ENCODE results near the gene FYB1.

FYB1 gene

GRCh38 chr5:39140558-39141168 is 78.7 kb downstream of the FYB1 start:
- Histone ChIP-seq H3K36me3 (ENCODE audit: control insufficient read depth, insufficient read depth, low read length) (no peaks in the 10 kb centered on the region), H3K9ac (ENCODE audit: low read depth, low read length) (no peak overlapping the region), H3K27me3 (ENCODE audit: control insufficient read depth, insufficient read depth, low read length) (no peaks in the 10 kb centered on the region), H3K4me3 (ENCODE audit: low read depth, low read length) (no peak overlapping the region), H3K4me1 (ENCODE audit: control insufficient read depth, insufficient read depth, low read length) (no peaks in the 10 kb centered on the region), H3K9me3 (ENCODE audit: control insufficient read depth, insufficient read depth, low read length) (no peaks in the 10 kb centered on the region)

- Histone ChIP-seq H3K4me1 (ENCODE audit: control insufficient read depth, insufficient read depth, low read length) (no peaks in the 10 kb centered on the region), H3K4me3 (ENCODE audit: low read depth, low read length) (no peak overlapping the region), H3K36me3 (ENCODE audit: control insufficient read depth, insufficient read depth, low read length) (no peaks in the 10 kb centered on the region), H3K9ac (ENCODE audit: low read depth, low read length) (no peak overlapping the region), H3K27me3 (ENCODE audit: control insufficient read depth, insufficient read depth, low read length) (no peaks in the 10 kb centered on the region), H3K9me3 (ENCODE audit: control insufficient read depth, insufficient read depth, low read length) (no peaks in the 10 kb centered on the region)
Observed at GRCh38 chr5:39138892-39139291, 80.5 kb downstream of the FYB1 start.

- Histone ChIP-seq H3K9me3 (ENCODE audit: control insufficient read depth, insufficient read depth, low read length) (no peaks in the 10 kb centered on the region), H3K36me3 (ENCODE audit: control insufficient read depth, insufficient read depth, low read length) (no peaks in the 10 kb centered on the region), H3K4me3 (ENCODE audit: low read depth, low read length) (no peak overlapping the region), H3K27me3 (ENCODE audit: control insufficient read depth, insufficient read depth, low read length) (no peaks in the 10 kb centered on the region), H3K9ac (ENCODE audit: low read depth, low read length) (no peak overlapping the region), H3K4me1 (ENCODE audit: control insufficient read depth, insufficient read depth, low read length) (no peaks in the 10 kb centered on the region)
Observed at GRCh38 chr5:39137819-39138451, 81.4 kb downstream of the FYB1 start.

GRCh38 chr5:39137391-39137790 is 82.0 kb downstream of the FYB1 start:
- Histone ChIP-seq H3K9me3 (ENCODE audit: control insufficient read depth, insufficient read depth, low read length) (no peaks in the 10 kb centered on the region), H3K4me3 (ENCODE audit: low read depth, low read length) (no peak overlapping the region), H3K27me3 (ENCODE audit: control insufficient read depth, insufficient read depth, low read length) (no peaks in the 10 kb centered on the region), H3K9ac (ENCODE audit: low read depth, low read length) (no peak overlapping the region), H3K4me1 (ENCODE audit: control insufficient read depth, insufficient read depth, low read length) (no peaks in the 10 kb centered on the region), H3K36me3 (ENCODE audit: control insufficient read depth, insufficient read depth, low read length) (no peaks in the 10 kb centered on the region)

- Histone ChIP-seq H3K27me3 (ENCODE audit: control insufficient read depth, insufficient read depth, low read length) (no peaks in the 10 kb centered on the region), H3K9me3 (ENCODE audit: control insufficient read depth, insufficient read depth, low read length) (no peaks in the 10 kb centered on the region), H3K4me3 (ENCODE audit: low read depth, low read length) (no peak overlapping the region), H3K9ac (ENCODE audit: low read depth, low read length) (no peak overlapping the region), H3K4me1 (ENCODE audit: control insufficient read depth, insufficient read depth, low read length) (no peaks in the 10 kb centered on the region), H3K36me3 (ENCODE audit: control insufficient read depth, insufficient read depth, low read length) (no peaks in the 10 kb centered on the region)
Observed at GRCh38 chr5:39132792-39133191, 86.6 kb downstream of the FYB1 start.

- H3K9me3 ChIP-seq (ENCODE audit: control insufficient read depth, insufficient read depth, low read length): no peaks in the 10 kb centered on the region
- no peak overlapping the region for H3K4me3 ChIP-seq (ENCODE audit: low read depth, low read length)
- no peaks in the 10 kb centered on the region for H3K36me3 ChIP-seq (ENCODE audit: control insufficient read depth, insufficient read depth, low read length)
- H3K9ac ChIP-seq (ENCODE audit: low read depth, low read length): no peak overlapping the region
- H3K4me1 ChIP-seq (ENCODE audit: control insufficient read depth, insufficient read depth, low read length): no peaks in the 10 kb centered on the region
- no peaks in the 10 kb centered on the region for H3K27me3 ChIP-seq (ENCODE audit: control insufficient read depth, insufficient read depth, low read length)
Observed at GRCh38 chr5:39132128-39132447, 87.3 kb downstream of the FYB1 start.

GRCh38 chr5:39131210-39132127 is 87.9 kb downstream of the FYB1 start:
- Histone ChIP-seq H3K4me3 (ENCODE audit: low read depth, low read length) (no peak overlapping the region), H3K9me3 (ENCODE audit: control insufficient read depth, insufficient read depth, low read length) (no peaks in the 10 kb centered on the region), H3K36me3 (ENCODE audit: control insufficient read depth, insufficient read depth, low read length) (no peaks in the 10 kb centered on the region), H3K9ac (ENCODE audit: low read depth, low read length) (no peak overlapping the region), H3K27me3 (ENCODE audit: control insufficient read depth, insufficient read depth, low read length) (no peaks in the 10 kb centered on the region), H3K4me1 (ENCODE audit: control insufficient read depth, insufficient read depth, low read length) (no peaks in the 10 kb centered on the region)

GRCh38 chr5:39130716-39131115 is 88.6 kb downstream of the FYB1 start:
- Histone ChIP-seq H3K27me3 (ENCODE audit: control insufficient read depth, insufficient read depth, low read length) (no peaks in the 10 kb centered on the region), H3K36me3 (ENCODE audit: control insufficient read depth, insufficient read depth, low read length) (no peaks in the 10 kb centered on the region), H3K9me3 (ENCODE audit: control insufficient read depth, insufficient read depth, low read length) (no peaks in the 10 kb centered on the region)

GRCh38 chr5:39121922-39122321 is 97.4 kb downstream of the FYB1 start:
- H3K36me3 ChIP-seq (ENCODE audit: control insufficient read depth, insufficient read depth, low read length): no peaks in the 10 kb centered on the region
- H3K9me3 ChIP-seq (ENCODE audit: control insufficient read depth, insufficient read depth, low read length): no peaks in the 10 kb centered on the region
- H3K9ac ChIP-seq (ENCODE audit: low read depth, low read length): no peak overlapping the region
- H3K4me3 ChIP-seq (ENCODE audit: low read depth, low read length): no peak overlapping the region
- H3K4me1 ChIP-seq (ENCODE audit: control insufficient read depth, insufficient read depth, low read length): no peaks in the 10 kb centered on the region
- H3K27me3 ChIP-seq (ENCODE audit: control insufficient read depth, insufficient read depth, low read length): no peaks in the 10 kb centered on the region

More at GRCh38 chr5:39130716-39131115, 88.6 kb downstream of the FYB1 start:
- Histone ChIP-seq H3K9ac (ENCODE audit: low read depth, low read length) (no peak overlapping the region), H3K4me1 (ENCODE audit: control insufficient read depth, insufficient read depth, low read length) (no peaks in the 10 kb centered on the region), H3K4me3 (ENCODE audit: low read depth, low read length) (no peak overlapping the region)

GRCh38 chr5:39121315-39121714 is 98.0 kb downstream of the FYB1 start:
- Histone ChIP-seq H3K36me3 (ENCODE audit: control insufficient read depth, insufficient read depth, low read length) (no peaks in the 10 kb centered on the region), H3K9me3 (ENCODE audit: control insufficient read depth, insufficient read depth, low read length) (no peaks in the 10 kb centered on the region), H3K4me3 (ENCODE audit: low read depth, low read length) (no peak overlapping the region), H3K9ac (ENCODE audit: low read depth, low read length) (no peak overlapping the region), H3K27me3 (ENCODE audit: control insufficient read depth, insufficient read depth, low read length) (no peaks in the 10 kb centered on the region), H3K4me1 (ENCODE audit: control insufficient read depth, insufficient read depth, low read length) (no peaks in the 10 kb centered on the region)

- Histone ChIP-seq H3K27me3 (ENCODE audit: control insufficient read depth, insufficient read depth, low read length) (no peaks in the 10 kb centered on the region), H3K4me3 (ENCODE audit: low read depth, low read length) (no peak overlapping the region), H3K9me3 (ENCODE audit: control insufficient read depth, insufficient read depth, low read length) (no peaks in the 10 kb centered on the region), H3K36me3 (ENCODE audit: control insufficient read depth, insufficient read depth, low read length) (no peaks in the 10 kb centered on the region), H3K4me1 (ENCODE audit: control insufficient read depth, insufficient read depth, low read length) (no peaks in the 10 kb centered on the region), H3K9ac (ENCODE audit: low read depth, low read length) (no peak overlapping the region)
Observed at GRCh38 chr5:39120052-39120420, 99.3 kb downstream of the FYB1 start.

Measured in iPS-15b (cell line).